IMR-90 (cell line): ENCODE data around the gene FAM117B. TPM values are rescaled to one million over a fixed set of nuclear protein-coding genes. Genes with fewer than 3 reads are reported as not detected.

ENCODE experiments used
- ATAC-seq: fragments of 200-7000 bp; cut with Tn5 transposase; 2 replicates; pipeline ENCODE4 v1.9.1; 2020; ENCODE audit warnings: low read depth, mild to moderate bottlenecking, moderate library complexity
- BruUV-seq: library from RNA; stranded (reverse); fragments of 400-500 nt; replicated peaks from 2 replicates; lab custom pipeline; 2021; lab: Mats Ljungman, UMichigan
- CTCF ChIA-PET: fragments of 300-600 bp; formaldehyde crosslinking; extraction: SDS; loops from one replicate; lab custom pipeline; 2021; ENCODE audit warnings: antibody characterized with exemption; lab: Yijun Ruan, JAX
- POLR2A ChIA-PET: fragments of 300-600 bp; sonication (Branson Sonifier 250); formaldehyde crosslinking; loops from one replicate; lab custom pipeline; 2022; ENCODE audit warnings: antibody characterized with exemption; ENCODE audit not compliant: unreplicated experiment; lab: Charles Lee
- DNase-seq: peaks from one replicate; pipeline ENCODE4 v3.0.0; 2013
- H2AFZ ChIP-seq: replicated peaks from 2 replicates; pipeline ENCODE3; 2013; ENCODE audit warnings: low read length, mild to moderate bottlenecking; ENCODE audit not compliant: poor library complexity
- H2AK5ac ChIP-seq: 2 replicates; pipeline ENCODE4 v1.6.1; 2013; ENCODE audit warnings: low read depth, low read length, inconsistent platforms
- H2AK9ac ChIP-seq: replicated peaks from 2 replicates; pipeline ENCODE3; 2013; ENCODE audit warnings: mild to moderate bottlenecking, low read depth, low read length, moderate library complexity; ENCODE audit not compliant: poor library complexity
- H2BK120ac ChIP-seq: 2 replicates; pipeline ENCODE4 v1.6.1; 2013; ENCODE audit warnings: low read depth, low read length, inconsistent platforms
- H2BK15ac ChIP-seq: 3 replicates; pipeline ENCODE4 v1.6.1; 2013; ENCODE audit warnings: low read depth, low read length, inconsistent platforms
- H2BK20ac ChIP-seq: 2 replicates; pipeline ENCODE4 v1.6.1; 2013; ENCODE audit warnings: low read depth, mild to moderate bottlenecking, inconsistent platforms, low read length, moderate library complexity
- H2BK5ac ChIP-seq: 2 replicates; pipeline ENCODE4 v1.6.1; 2013; ENCODE audit warnings: mild to moderate bottlenecking, low read depth, low read length, inconsistent platforms; ENCODE audit not compliant: poor library complexity, severe bottlenecking
- H3K14ac ChIP-seq: replicated peaks from 2 replicates; pipeline ENCODE4 v1.6.1; 2013; ENCODE audit warnings: low read depth, low read length, inconsistent platforms
- H3K18ac ChIP-seq: 2 replicates; pipeline ENCODE4 v1.6.1; 2013; ENCODE audit warnings: low read depth, low read length, control low read depth
- H3K23ac ChIP-seq: 2 replicates; pipeline ENCODE4 v1.6.1; 2013; ENCODE audit warnings: low read depth, low read length, inconsistent platforms
- H3K27ac ChIP-seq: 2 replicates; pipeline ENCODE4 v1.5.1; 2013; ENCODE audit warnings: mild to moderate bottlenecking, control low read depth, low read length; ENCODE audit not compliant: insufficient read depth
- H3K27me3 ChIP-seq: 2 replicates; pipeline ENCODE4 v1.6.1; 2013; ENCODE audit warnings: low read length; ENCODE audit not compliant: control insufficient read depth, insufficient read depth
- H3K36me3 ChIP-seq: 2 replicates; pipeline ENCODE4 v1.6.1; 2013; ENCODE audit warnings: low read length, mixed read lengths; ENCODE audit not compliant: control insufficient read depth, insufficient read depth
- H3K4ac ChIP-seq: 2 replicates; pipeline ENCODE4 v1.6.1; 2013; ENCODE audit warnings: low read depth, low read length, inconsistent platforms
- H3K4me1 ChIP-seq: 2 replicates; pipeline ENCODE4 v1.6.1; 2013; ENCODE audit warnings: low read length, mixed read lengths; ENCODE audit not compliant: control insufficient read depth, insufficient read depth
- H3K4me2 ChIP-seq: 2 replicates; pipeline ENCODE4 v1.6.1; 2013; ENCODE audit warnings: low read depth, mild to moderate bottlenecking, control low read depth, low read length, moderate library complexity
- H3K4me3 ChIP-seq: 2 replicates; pipeline ENCODE4 v1.5.1; 2013; ENCODE audit warnings: low read depth, mild to moderate bottlenecking, control low read depth, low read length, moderate library complexity; ENCODE audit not compliant: insufficient read depth
- H3K56ac ChIP-seq: 2 replicates; pipeline ENCODE4 v1.6.1; 2013; ENCODE audit warnings: low read length, inconsistent platforms; ENCODE audit not compliant: insufficient read depth; ENCODE audit errors: extremely low read depth
- H3K79me1 ChIP-seq, 2 experiments: 2 replicates each; pipeline ENCODE4 v1.6.1; 2013; ENCODE audit warnings: low read length in 2 of 2, inconsistent platforms in 1 of 2, low read depth in 1 of 2
- H3K9ac ChIP-seq: 2 replicates; pipeline ENCODE4 v1.6.1; 2013; ENCODE audit warnings: low read depth, low read length, control low read depth
- H3K9me1 ChIP-seq: 2 replicates; pipeline ENCODE4 v1.6.1; 2013; ENCODE audit warnings: low read length, inconsistent platforms; ENCODE audit not compliant: insufficient read depth
- H3K9me3 ChIP-seq: 2 replicates; pipeline ENCODE4 v1.6.1; 2013; ENCODE audit warnings: low read length; ENCODE audit not compliant: control insufficient read depth, insufficient read depth
- H4K20me1 ChIP-seq: 2 replicates; pipeline ENCODE4 v1.6.1; 2013; ENCODE audit warnings: low read length, inconsistent platforms; ENCODE audit not compliant: insufficient read depth
- H4K5ac ChIP-seq: 2 replicates; pipeline ENCODE4 v1.6.1; 2013; ENCODE audit warnings: mild to moderate bottlenecking, low read depth, low read length, control low read depth
- H4K8ac ChIP-seq, 2 experiments: 2 replicates each; pipeline ENCODE4 v1.6.1; 2013; ENCODE audit warnings: low read depth in 2 of 2, low read length in 2 of 2, control low read depth in 1 of 2, inconsistent platforms in 1 of 2
- H4K91ac ChIP-seq: 2 replicates; pipeline ENCODE4 v1.6.1; 2013; ENCODE audit warnings: low read depth, low read length, inconsistent platforms; ENCODE audit not compliant: insufficient read depth
- BHLHE40 ChIP-seq: fragments of 150-350 bp; IDR thresholded peaks from 2 replicates; pipeline ENCODE4 v1.6.1; 2016; ENCODE audit warnings: mild to moderate bottlenecking, low read depth, low read length
- CHD1 ChIP-seq: IDR thresholded peaks from 2 replicates; pipeline ENCODE4 v1.6.1; 2012; ENCODE audit warnings: low read depth, low read length, improper control_type of control experiment
- CTCF ChIP-seq: conservative IDR thresholded peaks from 2 replicates; pipeline ENCODE4 v1.5.1; 2012; ENCODE audit warnings: mild to moderate bottlenecking, low read depth, low read length, improper control_type of control experiment
- ELK1 ChIP-seq: fragments of 150-350 bp; IDR thresholded peaks from 2 replicates; pipeline ENCODE4 v1.6.1; 2016; ENCODE audit warnings: low read depth, mild to moderate bottlenecking, low read length, moderate library complexity, borderline replicate concordance
- FOS ChIP-seq: fragments of 150-350 bp; IDR thresholded peaks from 2 replicates; pipeline ENCODE4 v1.6.1; 2016; ENCODE audit warnings: low read depth, low read length
- MAFK ChIP-seq: IDR thresholded peaks from 2 replicates; pipeline ENCODE4 v1.6.1; 2012; ENCODE audit warnings: low read depth, low read length, improper control_type of control experiment
- MAZ ChIP-seq: IDR thresholded peaks from 2 replicates; pipeline ENCODE4 v1.6.1; 2012; ENCODE audit warnings: low read depth, mild to moderate bottlenecking, low read length, improper control_type of control experiment, moderate library complexity, borderline replicate concordance
- MXI1 ChIP-seq: IDR thresholded peaks from 2 replicates; pipeline ENCODE4 v1.6.1; 2012; ENCODE audit warnings: low read depth, mild to moderate bottlenecking, low read length, moderate library complexity, borderline replicate concordance
- NFE2L2 ChIP-seq: fragments of 150-350 bp; IDR thresholded peaks from 2 replicates; pipeline ENCODE4 v1.6.1; 2016; ENCODE audit warnings: low read depth, mild to moderate bottlenecking, low read length
- RCOR1 ChIP-seq: IDR thresholded peaks from 2 replicates; pipeline ENCODE4 v1.6.1; 2012; ENCODE audit warnings: mild to moderate bottlenecking, low read length, improper control_type of control experiment; ENCODE audit not compliant: insufficient replicate concordance
- RFX5 ChIP-seq: IDR thresholded peaks from 2 replicates; pipeline ENCODE4 v1.8.0; 2012; ENCODE audit warnings: low read depth, mild to moderate bottlenecking, low read length, moderate library complexity
- whole genome bisulfite sequencing, 2 experiments: methylation state at CpG; one replicate each; pipeline versions ENCODE4 v1.1.5 to v1.1.7; 2013; ENCODE audit warnings: missing lambda C conversion rate in 2 of 2; ENCODE audit not compliant: insufficient read length in 1 of 2; ENCODE audit errors: extremely low coverage in 2 of 2; 5-methylcytosine and 5-hydroxymethylcytosine counted together
- dilution Hi-C: fragments of 300-500 bp; cut with HindIII; formaldehyde crosslinking; loops from one replicate; pipeline ENCODE4 v1.14.3; 2018; ENCODE audit warnings: low sequenced_read_pairs; ENCODE audit not compliant: unreplicated experiment
- in situ Hi-C: fragments of 300-500 bp; cut with MboI; formaldehyde crosslinking; loops from 3 replicates; pipeline ENCODE4 v1.14.3; 2019; ENCODE audit warnings: low sequenced_read_pairs, inconsistent platforms, mixed read lengths
- intact Hi-C: fragments of 100-400 bp; cut with micrococcal nuclease; formaldehyde crosslinking; loops from 2 replicates; pipeline ENCODE4 v1.10.0; 2022
- polyA plus RNA-seq, 3 experiments: library from polyadenylated mRNA; depleted of rRNA; stranded (reverse); fragments of >200 nt; gene quantifications; 2 replicates each; pipeline ENCODE4 v1.2.3, GENCODE V29; 2012; ENCODE audit warnings: low replicate concordance in 1 of 3
- total RNA-seq: library from RNA; depleted of rRNA; stranded (reverse); fragments of >200 nt; gene quantifications from 2 replicates; pipeline ENCODE4 v1.2.3, GENCODE V29; 2012
- TF ChIP-seq, protein P1 (sequence below): fragments of 150-350 bp; IDR thresholded peaks from 2 replicates; pipeline ENCODE4 v1.6.1; 2017; ENCODE audit warnings: mild to moderate bottlenecking, antibody characterized with exemption, low read length, low read depth

Gene FAM117B
- total and polyA plus RNA-seq, 2 of the 4 experiments (the other 2 are of a cell fraction), result 0.54 to 0.79 TPM

- Histone ChIP-seq H3K4me2 (no peak overlapping the region), H2AFZ (no peak overlapping the region), H3K79me1 (no peaks in the 10 kb centered on the region), H3K27me3 (no peaks in the 10 kb centered on the region), H3K56ac (no peak overlapping the region), H3K18ac (no peak overlapping the region), H3K36me3 (no peaks in the 10 kb centered on the region), H3K4me3 (no peak overlapping the region), H2AK5ac (no peak overlapping the region), H3K27ac (no peak overlapping the region), H4K8ac (no peak overlapping the region), H3K14ac (no peak overlapping the region), H3K23ac (no peak overlapping the region), H3K4me1 (peaks cover 4% of the 10 kb centered on the region; the same call in 1 of the 2 replicates), H2BK120ac (no peak overlapping the region), H2BK15ac (no peak overlapping the region), H3K9me1 (peaks cover 2% of the 10 kb centered on the region; the same call in 1 of the 2 replicates), H4K20me1 (no peaks in the 10 kb centered on the region), H2AK9ac (peak overlapping the region; percentile 15), H4K91ac (no peak overlapping the region), H3K9ac (no peak overlapping the region), H3K9me3 (no peaks in the 10 kb centered on the region), H2BK5ac (no peak overlapping the region), H4K5ac (no peak overlapping the region), H2BK20ac (no peak overlapping the region), H3K4ac (no peak overlapping the region)
- dilution Hi-C loops (no loop called here), in situ Hi-C loops (no loop called here), intact Hi-C loops (no loop called here)
- no peak for DNase-seq
- POLR2A ChIA-PET, result no interaction called here
- TF ChIP-seq RFX5 (no peak), RCOR1 (no peak), BHLHE40 (no peak), NFE2L2 (no peak), FOS (no peak), MAFK (no peak), MAZ (no peak), MXI1 (no peak), CTCF (no peak), CHD1 (no peak), ELK1 (no peak)
- TF ChIP-seq, protein P1, sequence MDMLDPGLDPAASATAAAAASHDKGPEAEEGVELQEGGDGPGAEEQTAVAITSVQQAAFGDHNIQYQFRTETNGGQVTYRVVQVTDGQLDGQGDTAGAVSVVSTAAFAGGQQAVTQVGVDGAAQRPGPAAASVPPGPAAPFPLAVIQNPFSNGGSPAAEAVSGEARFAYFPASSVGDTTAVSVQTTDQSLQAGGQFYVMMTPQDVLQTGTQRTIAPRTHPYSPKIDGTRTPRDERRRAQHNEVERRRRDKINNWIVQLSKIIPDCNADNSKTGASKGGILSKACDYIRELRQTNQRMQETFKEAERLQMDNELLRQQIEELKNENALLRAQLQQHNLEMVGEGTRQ, result no peak
- no TSS peak for BruUV-seq
- no peak for ATAC-seq
- CTCF ChIA-PET, result no interaction called here
- WGBS, 2 experiments, result no CpG with 5 or more reads among the region's 3 CpGs
Observed at GRCh38 chr2:202818321-202818720, 183.6 kb downstream of the FAM117B start.
